Pancreas (tissue), 10 donors: ENCODE data around the gene BTLA. TPM values are rescaled to one million over a fixed set of nuclear protein-coding genes. Genes with fewer than 3 reads are reported as not detected.

ENCODE experiments used
- ATAC-seq, 4 donors: fragments of 200-7000 bp; cut with Tn5 transposase; one replicate each; pipeline versions ENCODE4 v1.8.0 to v1.9.1; 2020; ENCODE audit warnings: mild to moderate bottlenecking in 4 of 4, moderate library complexity in 4 of 4
- DNase-seq, 6 donors: peaks; one replicate each; pipeline ENCODE4 v3.0.0-alpha.2; 2020
- FAIRE-seq: peaks from 2 replicates; lab custom pipeline; 2012; peaks lifted over from hg19 to GRCh38; lab: Jason Lieb, UNC
- H3K27ac ChIP-seq, 4 donors: fragments of 200-600 bp; sonication (generic); 1 replicate in 3 of 4; 2 replicates in 1 of 4; pipeline versions ENCODE4 v1.5.0 to v1.8.0; 2020
- H3K27me3 ChIP-seq, 4 donors: fragments of 200-600 bp; one replicate each; pipeline ENCODE4 v1.8.0; 2021
- H3K36me3 ChIP-seq, 3 donors: fragments of 200-600 bp; sonication (generic) in 1 of 3; one replicate each; pipeline versions ENCODE4 v1.5.0 to v1.8.0; 2020 to 2021
- H3K4me1 ChIP-seq, 3 donors: fragments of 200-600 bp; one replicate each; pipeline ENCODE4 v1.8.0; 2021
- H3K4me3 ChIP-seq, 4 donors: fragments of 200-600 bp; sonication (generic) in 2 of 4; one replicate each; pipeline versions ENCODE4 v1.5.0 to v1.8.0; 2020 to 2021
- H3K9me3 ChIP-seq, 4 donors: fragments of 200-600 bp; one replicate each; pipeline ENCODE4 v1.8.0; 2021
- WGBS, 2 donors: extraction: QIAGEN DNeasy Blood & Tissue Kit; methylation state at CpG; one replicate each; pipeline ENCODE4 v1.1.7; 2013; 5-methylcytosine and 5-hydroxymethylcytosine counted together
- intact Hi-C, 3 donors: fragments of 100-400 bp; cut with DNase I; formaldehyde crosslinking; loops; one replicate each; pipeline versions ENCODE4 v1.11.1 to v1.14.2; 2022
- polyA plus RNA-seq, 2 donors: library from polyadenylated mRNA; stranded (reverse); fragments of 200-250 nt; gene quantifications; one replicate each; pipeline ENCODE4 v1.2.3, GENCODE V29; 2013
- total RNA-seq, 6 donors: library from RNA; stranded (reverse); fragmentation: NEBNext Ultra II Directional in 4 of 6; extraction: Animal tissue kit (Norgen Biotek cat#: 25700) in 4 of 6; gene quantifications; one replicate each; pipeline versions ENCODE4 v1.2.1 to v1.2.4, GENCODE V29; 2021 to 2023
- TF ChIP-seq, protein P1 (sequence below), 4 donors: fragments of 200-600 bp; sonication (generic) in 3 of 4; IDR thresholded peaks; one replicate each; pipeline versions ENCODE4 v1.5.0 to v1.8.0; 2021; ENCODE audit warnings: antibody characterized with exemption in 4 of 4
- donor health status: healthy with polysubstance abuse.
- donor health status: DM: no; HTN: no; CAD: no; lungs with moderate emphysema.
- donor health status: DM: no; HTN: no; CAD: no.
- donor health status: control.
- donor health status: control.
- donor health status: Bipolar disorder and iron deficiency.
- donor health status: DM: yes; HTN: yes; CAD: no.
- donor health status: DM: no; HTN: no; CAD: no.
- donor health status: DM: no; HTN: no; CAD: no.
- donor health status: DM: yes; HTN: yes; CAD: no.

BTLA gene, protein sequence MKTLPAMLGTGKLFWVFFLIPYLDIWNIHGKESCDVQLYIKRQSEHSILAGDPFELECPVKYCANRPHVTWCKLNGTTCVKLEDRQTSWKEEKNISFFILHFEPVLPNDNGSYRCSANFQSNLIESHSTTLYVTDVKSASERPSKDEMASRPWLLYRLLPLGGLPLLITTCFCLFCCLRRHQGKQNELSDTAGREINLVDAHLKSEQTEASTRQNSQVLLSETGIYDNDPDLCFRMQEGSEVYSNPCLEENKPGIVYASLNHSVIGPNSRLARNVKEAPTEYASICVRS
- total RNA-seq (under 1 TPM in 4 of 6 donors, not detected in 2; 0.06 to 0.72 (median 0.20) TPM), polyA plus RNA-seq (not detected)

DNA sequence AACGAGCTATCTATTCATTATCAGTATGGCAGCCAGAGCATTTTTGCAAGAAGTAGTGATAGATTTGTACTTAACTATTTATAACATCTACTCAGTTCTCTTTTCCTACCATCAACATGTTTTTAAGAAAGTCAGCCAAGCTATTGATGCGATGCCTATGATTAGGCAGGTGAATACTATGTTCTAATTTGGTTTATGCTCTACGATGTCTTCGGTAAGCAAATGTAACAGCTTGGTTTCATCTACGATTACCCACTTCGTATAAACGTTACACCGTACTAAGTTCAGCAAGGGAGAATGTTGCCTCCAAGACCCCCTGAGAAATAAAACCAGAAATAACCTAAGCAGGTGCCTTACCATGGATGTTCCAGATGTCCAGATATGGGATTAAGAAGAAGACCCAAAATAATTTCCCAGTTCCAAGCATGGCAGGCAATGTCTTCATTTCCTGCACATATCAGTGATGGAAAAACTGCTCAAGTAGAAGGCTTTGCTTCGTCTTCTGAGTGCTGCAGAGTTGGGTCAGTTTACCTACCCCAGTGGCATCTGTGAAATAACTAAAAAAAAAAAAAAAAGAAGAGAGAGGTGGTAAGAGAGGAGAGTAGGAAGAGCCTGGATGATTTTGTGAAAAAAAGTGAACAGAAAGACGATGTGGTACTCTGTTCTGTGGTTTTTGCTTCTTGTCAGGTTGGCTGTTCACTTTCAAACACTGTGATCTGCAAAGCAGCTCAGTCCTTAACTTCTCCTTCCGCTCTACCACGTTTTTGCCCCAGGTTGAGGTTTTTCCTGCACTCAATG is at the start of gene BTLA:
TSS of gene BTLA (minus strand) at position 559 of the 798 bp plus-strand sequence. CDS start at position 445, 114 bp downstream.
- Histone ChIP-seq H3K36me3 (no peaks in the 10 kb centered on the region), H3K4me1 (no peaks in the 10 kb centered on the region), H3K27ac (no peak within 1 kb of the TSS), H3K4me3 (no peak within 1 kb of the TSS), H3K27me3 (no peaks in the 10 kb centered on the region), H3K9me3 (no peaks in the 10 kb centered on the region)
- no peak for DNase-seq
- FAIRE-seq, result no peak
- WGBS, 2 donors, result 75 to 82% methylated on average over 12 of the region's 12 CpGs
- ATAC-seq, result no peak
- intact Hi-C loops, result no loop called here
- TF ChIP-seq, protein P1, sequence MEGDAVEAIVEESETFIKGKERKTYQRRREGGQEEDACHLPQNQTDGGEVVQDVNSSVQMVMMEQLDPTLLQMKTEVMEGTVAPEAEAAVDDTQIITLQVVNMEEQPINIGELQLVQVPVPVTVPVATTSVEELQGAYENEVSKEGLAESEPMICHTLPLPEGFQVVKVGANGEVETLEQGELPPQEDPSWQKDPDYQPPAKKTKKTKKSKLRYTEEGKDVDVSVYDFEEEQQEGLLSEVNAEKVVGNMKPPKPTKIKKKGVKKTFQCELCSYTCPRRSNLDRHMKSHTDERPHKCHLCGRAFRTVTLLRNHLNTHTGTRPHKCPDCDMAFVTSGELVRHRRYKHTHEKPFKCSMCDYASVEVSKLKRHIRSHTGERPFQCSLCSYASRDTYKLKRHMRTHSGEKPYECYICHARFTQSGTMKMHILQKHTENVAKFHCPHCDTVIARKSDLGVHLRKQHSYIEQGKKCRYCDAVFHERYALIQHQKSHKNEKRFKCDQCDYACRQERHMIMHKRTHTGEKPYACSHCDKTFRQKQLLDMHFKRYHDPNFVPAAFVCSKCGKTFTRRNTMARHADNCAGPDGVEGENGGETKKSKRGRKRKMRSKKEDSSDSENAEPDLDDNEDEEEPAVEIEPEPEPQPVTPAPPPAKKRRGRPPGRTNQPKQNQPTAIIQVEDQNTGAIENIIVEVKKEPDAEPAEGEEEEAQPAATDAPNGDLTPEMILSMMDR (IDR thresholded peaks at IDR 0.05), result no peak

DNA sequence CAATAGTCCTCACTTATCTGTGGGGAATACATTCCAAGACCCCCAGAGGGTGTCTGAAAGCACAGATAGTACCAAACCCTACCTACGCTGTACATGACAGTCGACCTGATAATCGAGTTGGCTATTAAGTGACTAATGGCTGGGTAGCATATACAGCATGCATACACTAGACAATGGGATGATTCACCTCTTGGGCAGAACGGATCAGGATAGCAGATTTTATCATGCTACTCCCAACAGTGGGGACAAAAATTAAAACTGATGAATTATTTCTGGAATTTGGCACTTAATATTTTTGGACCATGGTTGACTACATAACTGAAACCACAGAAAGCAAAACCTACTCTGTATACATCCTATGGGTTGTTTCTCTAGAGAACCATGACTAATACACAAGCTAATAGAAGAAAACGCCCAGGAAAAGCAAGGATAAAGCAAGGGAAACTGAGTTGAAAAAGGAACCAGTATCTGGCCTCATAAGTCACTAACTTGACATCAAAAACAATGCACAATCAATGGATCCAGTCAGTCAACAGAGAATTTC is 47.0 kb upstream of the BTLA start:
- H3K36me3 ChIP-seq, result peaks cover 0 to 31% (median 8%) of the 10 kb centered on the region in 3 donors
- H3K4me1 ChIP-seq, result peaks cover 0 to 3% (median 0%) of the 10 kb centered on the region in 3 donors
- ATAC-seq (no peak), FAIRE-seq (no peak), DNase-seq (no peak)
- no peaks in the 10 kb centered on the region for H3K9me3 ChIP-seq
- H3K27ac ChIP-seq, result no peak overlapping the region
- no peaks in the 10 kb centered on the region for H3K27me3 ChIP-seq
- intact Hi-C loops, result no loop called here
- H3K4me3 ChIP-seq, result no peak overlapping the region
- TF ChIP-seq, protein P1 (IDR thresholded peaks at IDR 0.05), result no peak
- 82 to 93% methylated on average over 5 of the region's 5 CpGs for WGBS, 2 donors

DNA sequence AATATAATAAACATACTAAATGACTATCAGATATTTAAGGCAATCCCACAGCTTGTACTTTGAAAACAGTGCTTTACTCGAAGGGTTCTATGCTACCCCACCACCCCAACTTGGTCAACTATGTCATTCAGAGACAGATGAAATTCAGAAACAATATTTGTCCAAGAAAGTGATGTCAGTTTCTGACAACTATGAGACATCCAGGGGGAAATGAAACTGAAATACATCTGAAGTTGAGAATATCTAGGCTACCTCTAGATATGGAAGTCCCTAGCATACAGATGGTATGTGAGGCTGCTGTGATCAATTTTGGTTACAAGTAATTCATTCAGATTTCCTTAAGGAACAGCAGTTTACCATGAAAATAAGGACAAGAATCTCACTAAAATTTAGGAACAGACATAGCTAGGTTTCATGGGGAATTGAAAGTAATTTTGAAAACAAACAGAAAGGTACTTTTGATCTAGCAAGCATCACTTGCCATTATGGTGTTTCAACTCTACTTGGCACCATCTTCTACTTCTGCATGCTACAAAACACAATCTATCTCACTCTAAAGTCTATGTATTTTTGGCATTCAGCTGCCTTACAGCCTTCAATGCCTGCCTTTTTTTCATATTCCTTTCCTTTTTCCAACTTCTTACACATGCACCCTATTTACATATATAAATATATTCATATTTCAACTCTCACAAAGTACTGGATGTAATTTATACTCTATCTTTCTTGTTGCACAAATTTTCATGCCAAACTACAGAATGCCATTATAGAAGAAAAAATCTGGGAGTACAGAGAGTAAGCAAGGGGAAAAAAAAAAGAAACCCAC is 40.8 kb upstream of the BTLA start:
- FAIRE-seq (no peak), DNase-seq (no peak), ATAC-seq (no peak)
- intact Hi-C loops, result no loop called here
- WGBS, 2 donors, result 91 to 92% methylated on average over 1 of the region's 1 CpG
- H3K36me3 ChIP-seq, result peaks cover 0 to 29% (median 3%) of the 10 kb centered on the region in 3 donors
- H3K27ac ChIP-seq, result no peak overlapping the region
- H3K9me3 ChIP-seq, result no peaks in the 10 kb centered on the region
- peaks cover 0 to 3% (median 0%) of the 10 kb centered on the region in 3 donors for H3K4me1 ChIP-seq
- no peaks in the 10 kb centered on the region for H3K27me3 ChIP-seq
- no peak overlapping the region for H3K4me3 ChIP-seq
- TF ChIP-seq, protein P1 (IDR thresholded peaks at IDR 0.05), result no peak

DNA sequence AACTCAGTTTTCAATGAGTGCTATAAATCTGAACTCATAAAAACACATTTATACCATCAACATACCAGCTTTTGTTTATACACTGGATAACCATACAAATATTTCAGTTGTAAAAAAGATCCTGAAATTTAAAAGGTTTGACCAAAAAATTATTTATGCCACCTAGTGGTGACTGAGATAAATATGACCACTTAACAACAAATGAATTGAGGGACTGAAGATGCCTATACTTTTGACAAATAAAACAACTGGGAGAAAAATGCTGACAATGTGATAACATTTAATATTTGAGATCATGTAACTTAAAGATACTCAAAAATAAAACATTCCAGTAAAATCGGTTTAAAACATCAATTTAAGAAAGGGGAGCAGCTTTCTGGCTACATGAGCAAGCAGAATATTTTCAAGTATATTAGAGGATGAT is 32.1 kb upstream of the BTLA start:
- 6 to 11% methylated on average over 1 of the region's 1 CpG for WGBS, 2 donors
- FAIRE-seq, result peak; percentile 85
- intact Hi-C loops, result no loop called here
- Histone ChIP-seq H3K36me3 (peaks cover 0 to 34% (median 2%) of the 10 kb centered on the region in 3 donors), H3K9me3 (no peaks in the 10 kb centered on the region), H3K27me3 (no peaks in the 10 kb centered on the region), H3K27ac (no peak overlapping the region), H3K4me1 (no peaks in the 10 kb centered on the region), H3K4me3 (no peak overlapping the region)
- no peak for DNase-seq
- TF ChIP-seq, protein P1 (IDR thresholded peaks at IDR 0.05), result peak in 3 of 4 donors; percentile 35 to 44 (median 35)
- ATAC-seq, result peak in 1 of 4 donors; percentile 37
